Activated T-cell treated with anti-CD3 and anti-CD28 coated beads, Interleukin-2, amount 50 U/mL, for 24 hours (primary cell): Measurements from ENCODE around the gene MPHOSPH9.

Source experiments
- DNase-seq: peaks from one replicate; pipeline ENCODE4 v3.0.0-alpha.2; 2020
- H3K27ac Mint-ChIP-seq: 2 replicates; pipeline ENCODE4 v1.8.0; 2020; ENCODE audit warnings: mild to moderate bottlenecking, mixed read lengths
- H3K27me3 Mint-ChIP-seq: 2 replicates; pipeline ENCODE4 v1.8.0; 2020; ENCODE audit warnings: mixed read lengths
- H3K36me3 Mint-ChIP-seq: 2 replicates; pipeline ENCODE4 v1.8.0; 2020; ENCODE audit warnings: low read depth, mixed read lengths
- H3K4me1 Mint-ChIP-seq: 2 replicates; pipeline ENCODE4 v1.8.0; 2020; ENCODE audit warnings: low read depth, mixed read lengths
- H3K4me3 Mint-ChIP-seq: 2 replicates; pipeline ENCODE4 v1.8.0; 2020; ENCODE audit warnings: mild to moderate bottlenecking, moderate library complexity, mixed read lengths
- H3K9me3 Mint-ChIP-seq: 2 replicates; pipeline ENCODE4 v1.8.0; 2020; ENCODE audit warnings: mixed read lengths

The MPHOSPH9 gene

GRCh38 chr12:123104809-123105208, 128.1 kb downstream of the MPHOSPH9 start:
- DNase-seq: no peak
- peaks cover 5% of the 10 kb centered on the region for H3K36me3 Mint-ChIP-seq
- no peaks in the 10 kb centered on the region for H3K9me3 Mint-ChIP-seq
- peaks cover 52% of the 10 kb centered on the region for H3K4me1 Mint-ChIP-seq
- H3K4me3 Mint-ChIP-seq: no peak overlapping the region
- no peaks in the 10 kb centered on the region for H3K27me3 Mint-ChIP-seq
- no peak overlapping the region for H3K27ac Mint-ChIP-seq
